ENCODE results near the gene FLNB.

Gene FLNB

GRCh38 chr3:58010562-58010961 lies 2.3 kb downstream of the FLNB start:
- peaks cover 0 to 2% of the 10 kb centered on the region in 2 donors for H3K36me3 ChIP-seq (ENCODE audit: control insufficient read depth in 2 of 2, insufficient read depth in 2 of 2, low read length in 2 of 2)

DNA sequence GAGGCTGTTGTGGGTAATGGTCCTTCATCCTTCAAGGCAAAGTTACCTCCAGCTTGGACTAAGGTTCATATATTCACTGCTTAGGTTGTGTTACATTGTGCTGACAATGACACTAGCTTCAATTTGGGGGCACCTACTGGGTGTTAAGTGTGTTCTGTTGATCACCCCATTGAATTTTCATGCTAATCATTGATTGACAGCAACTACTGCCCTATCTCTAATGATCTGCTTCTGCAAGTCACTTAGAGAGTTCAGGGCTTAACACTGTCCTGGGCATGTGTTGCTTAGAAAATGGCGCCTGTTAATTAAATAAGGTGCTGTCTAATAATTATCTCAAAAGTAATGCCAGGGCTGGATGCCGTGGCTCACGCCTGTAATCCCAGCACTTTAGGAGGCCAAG lies 3.4 kb downstream of the FLNB start:
- peaks cover 0 to 2% of the 10 kb centered on the region in 2 donors for H3K36me3 ChIP-seq (ENCODE audit: control insufficient read depth in 2 of 2, insufficient read depth in 2 of 2, low read length in 2 of 2)
- H3K9me3 ChIP-seq (ENCODE audit: control insufficient read depth in 2 of 2, low read length in 2 of 2), result no peaks in the 10 kb centered on the region
- H3K27ac ChIP-seq (ENCODE audit: low read length), result no peak overlapping the region
- no peaks in the 10 kb centered on the region for H3K27me3 ChIP-seq (ENCODE audit: control insufficient read depth in 1 of 2, insufficient read depth in 2 of 2, low read length in 2 of 2)
- no peak overlapping the region for H3K4me3 ChIP-seq (ENCODE audit: low read length in 2 of 2)
- no peak overlapping the region for H3K9ac ChIP-seq (ENCODE audit: low read length in 2 of 2)
- H3K4me1 ChIP-seq (ENCODE audit: control insufficient read depth, insufficient read depth, low read length), result peaks cover 49% of the 10 kb centered on the region

More at GRCh38 chr3:58010562-58010961, 2.3 kb downstream of the FLNB start:
- Histone ChIP-seq H3K9me3 (ENCODE audit: control insufficient read depth in 2 of 2, low read length in 2 of 2) (no peaks in the 10 kb centered on the region), H3K4me1 (ENCODE audit: control insufficient read depth, insufficient read depth, low read length) (peaks cover 49% of the 10 kb centered on the region), H3K4me3 (ENCODE audit: low read length in 2 of 2) (peak overlapping the region; percentile 37 to 100), H3K27me3 (ENCODE audit: control insufficient read depth in 1 of 2, insufficient read depth in 2 of 2, low read length in 2 of 2) (no peaks in the 10 kb centered on the region), H3K9ac (ENCODE audit: low read length in 2 of 2) (peak overlapping the region in 1 of 2 donors; percentile 47), H3K27ac (ENCODE audit: low read length) (peak overlapping the region; percentile 31)

DNA sequence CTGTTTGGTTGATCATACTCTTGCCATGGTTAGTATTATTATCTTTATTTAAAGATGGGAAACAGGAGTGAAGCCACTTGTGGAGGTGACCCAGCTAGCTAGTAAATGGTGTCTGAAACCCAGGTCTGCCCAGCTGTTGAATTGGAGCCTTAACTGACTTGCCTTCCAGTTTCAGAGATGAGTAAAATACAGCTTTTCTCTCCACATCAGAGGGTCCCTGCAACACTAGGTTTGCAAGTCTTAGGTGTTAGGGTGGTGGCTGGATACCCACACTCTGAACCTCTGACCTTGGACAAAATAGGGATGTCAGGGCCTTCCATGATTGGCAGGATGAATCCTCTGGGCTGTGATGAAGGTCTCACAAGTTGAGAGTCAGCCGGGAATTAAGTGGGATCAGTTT lies 4.1 kb downstream of the FLNB start:
- no peaks in the 10 kb centered on the region for H3K9me3 ChIP-seq (ENCODE audit: control insufficient read depth in 2 of 2, low read length in 2 of 2)
- no peaks in the 10 kb centered on the region for H3K27me3 ChIP-seq (ENCODE audit: control insufficient read depth in 1 of 2, insufficient read depth in 2 of 2, low read length in 2 of 2)
- H3K27ac ChIP-seq (ENCODE audit: low read length), result peak overlapping the region; percentile 6
- no peak overlapping the region for H3K9ac ChIP-seq (ENCODE audit: low read length in 2 of 2)
- H3K36me3 ChIP-seq (ENCODE audit: control insufficient read depth in 2 of 2, insufficient read depth in 2 of 2, low read length in 2 of 2), result peaks cover 0 to 2% of the 10 kb centered on the region in 2 donors
- H3K4me1 ChIP-seq (ENCODE audit: control insufficient read depth, insufficient read depth, low read length), result peaks cover 49% of the 10 kb centered on the region
- H3K4me3 ChIP-seq (ENCODE audit: low read length in 2 of 2), result no peak overlapping the region

GRCh38 chr3:58013099-58013498 lies 4.9 kb downstream of the FLNB start:
- H3K27me3 ChIP-seq (ENCODE audit: control insufficient read depth in 1 of 2, insufficient read depth in 2 of 2, low read length in 2 of 2), result no peaks in the 10 kb centered on the region
- H3K27ac ChIP-seq (ENCODE audit: low read length), result peak overlapping the region; percentile 6
- H3K36me3 ChIP-seq (ENCODE audit: control insufficient read depth in 2 of 2, insufficient read depth in 2 of 2, low read length in 2 of 2), result peaks cover 0 to 2% of the 10 kb centered on the region in 2 donors
- no peak overlapping the region for H3K9ac ChIP-seq (ENCODE audit: low read length in 2 of 2)
- H3K9me3 ChIP-seq (ENCODE audit: control insufficient read depth in 2 of 2, low read length in 2 of 2), result no peaks in the 10 kb centered on the region
- no peak overlapping the region for H3K4me3 ChIP-seq (ENCODE audit: low read length in 2 of 2)
- H3K4me1 ChIP-seq (ENCODE audit: control insufficient read depth, insufficient read depth, low read length), result peaks cover 49% of the 10 kb centered on the region

- peak overlapping the region; percentile 20 to 29 for H3K4me3 ChIP-seq (ENCODE audit: low read length in 2 of 2)
- peak overlapping the region; percentile 11 to 21 for H3K9ac ChIP-seq (ENCODE audit: low read length in 2 of 2)
Observed at GRCh38 chr3:58013973-58014649, 5.9 kb downstream of the FLNB start.

DNA sequence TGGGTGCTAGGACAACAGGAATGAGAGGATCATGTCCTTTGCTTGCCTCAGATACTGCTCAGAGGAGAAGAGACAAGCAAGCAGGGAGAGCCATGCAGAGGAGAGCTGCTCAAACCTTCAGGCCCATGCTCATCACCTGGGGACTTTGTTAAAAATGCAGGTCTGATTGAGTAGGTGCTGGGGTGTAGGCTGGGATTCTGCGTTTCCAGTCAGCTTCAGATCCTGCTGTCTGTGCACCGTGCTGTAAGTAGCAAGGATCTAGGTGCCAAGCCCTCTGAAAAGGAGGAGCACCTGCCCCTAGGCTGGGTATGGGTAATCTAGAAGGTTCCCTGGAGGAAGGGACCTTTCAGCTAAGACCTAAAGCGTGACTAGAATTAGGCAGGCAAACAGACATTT lies 7.3 kb downstream of the FLNB start:
- Histone ChIP-seq H3K27ac (ENCODE audit: low read length) (no peak overlapping the region), H3K27me3 (ENCODE audit: control insufficient read depth in 1 of 2, insufficient read depth in 2 of 2, low read length in 2 of 2) (no peaks in the 10 kb centered on the region), H3K4me3 (ENCODE audit: low read length in 2 of 2) (no peak overlapping the region), H3K9ac (ENCODE audit: low read length in 2 of 2) (no peak overlapping the region), H3K9me3 (ENCODE audit: control insufficient read depth in 2 of 2, low read length in 2 of 2) (no peaks in the 10 kb centered on the region), H3K36me3 (ENCODE audit: control insufficient read depth in 2 of 2, insufficient read depth in 2 of 2, low read length in 2 of 2) (peaks cover 0 to 2% of the 10 kb centered on the region in 2 donors), H3K4me1 (ENCODE audit: control insufficient read depth, insufficient read depth, low read length) (peaks cover 47% of the 10 kb centered on the region)

More at GRCh38 chr3:58013973-58014649, 5.9 kb downstream of the FLNB start:
- H3K4me1 ChIP-seq (ENCODE audit: control insufficient read depth, insufficient read depth, low read length), result peaks cover 47% of the 10 kb centered on the region
- H3K27me3 ChIP-seq (ENCODE audit: control insufficient read depth in 1 of 2, insufficient read depth in 2 of 2, low read length in 2 of 2), result no peaks in the 10 kb centered on the region
- H3K9me3 ChIP-seq (ENCODE audit: control insufficient read depth in 2 of 2, low read length in 2 of 2), result no peaks in the 10 kb centered on the region
- peaks cover 0 to 2% of the 10 kb centered on the region in 2 donors for H3K36me3 ChIP-seq (ENCODE audit: control insufficient read depth in 2 of 2, insufficient read depth in 2 of 2, low read length in 2 of 2)
- peak overlapping the region; percentile 60 for H3K27ac ChIP-seq (ENCODE audit: low read length)

DNA sequence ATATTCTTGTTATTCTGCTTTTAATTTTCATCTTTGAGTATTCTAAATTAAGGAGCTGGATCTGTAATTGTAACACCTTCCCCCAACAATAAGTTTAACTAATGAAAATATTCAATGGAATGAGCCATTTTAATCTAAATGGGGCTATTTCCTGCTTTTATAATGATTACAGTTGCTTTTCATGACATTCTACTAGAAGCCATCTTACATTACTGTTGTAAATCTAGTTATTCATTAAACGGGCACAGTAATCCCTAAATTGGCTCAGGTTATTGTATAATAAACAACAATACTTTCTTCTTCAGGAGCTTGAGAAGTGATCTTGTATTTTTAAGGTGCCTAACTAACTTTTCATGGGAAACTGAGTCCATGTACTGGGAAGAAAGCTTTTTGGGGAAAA lies 8.5 kb downstream of the FLNB start:
- H3K9me3 ChIP-seq (ENCODE audit: control insufficient read depth in 2 of 2, low read length in 2 of 2), result no peaks in the 10 kb centered on the region
- peaks cover 50% of the 10 kb centered on the region for H3K4me1 ChIP-seq (ENCODE audit: control insufficient read depth, insufficient read depth, low read length)
- no peaks in the 10 kb centered on the region for H3K27me3 ChIP-seq (ENCODE audit: control insufficient read depth in 1 of 2, insufficient read depth in 2 of 2, low read length in 2 of 2)
- H3K27ac ChIP-seq (ENCODE audit: low read length), result no peak overlapping the region
- H3K9ac ChIP-seq (ENCODE audit: low read length in 2 of 2), result no peak overlapping the region
- no peak overlapping the region for H3K4me3 ChIP-seq (ENCODE audit: low read length in 2 of 2)
- H3K36me3 ChIP-seq (ENCODE audit: control insufficient read depth in 2 of 2, insufficient read depth in 2 of 2, low read length in 2 of 2), result peaks cover 0 to 2% of the 10 kb centered on the region in 2 donors

DNA sequence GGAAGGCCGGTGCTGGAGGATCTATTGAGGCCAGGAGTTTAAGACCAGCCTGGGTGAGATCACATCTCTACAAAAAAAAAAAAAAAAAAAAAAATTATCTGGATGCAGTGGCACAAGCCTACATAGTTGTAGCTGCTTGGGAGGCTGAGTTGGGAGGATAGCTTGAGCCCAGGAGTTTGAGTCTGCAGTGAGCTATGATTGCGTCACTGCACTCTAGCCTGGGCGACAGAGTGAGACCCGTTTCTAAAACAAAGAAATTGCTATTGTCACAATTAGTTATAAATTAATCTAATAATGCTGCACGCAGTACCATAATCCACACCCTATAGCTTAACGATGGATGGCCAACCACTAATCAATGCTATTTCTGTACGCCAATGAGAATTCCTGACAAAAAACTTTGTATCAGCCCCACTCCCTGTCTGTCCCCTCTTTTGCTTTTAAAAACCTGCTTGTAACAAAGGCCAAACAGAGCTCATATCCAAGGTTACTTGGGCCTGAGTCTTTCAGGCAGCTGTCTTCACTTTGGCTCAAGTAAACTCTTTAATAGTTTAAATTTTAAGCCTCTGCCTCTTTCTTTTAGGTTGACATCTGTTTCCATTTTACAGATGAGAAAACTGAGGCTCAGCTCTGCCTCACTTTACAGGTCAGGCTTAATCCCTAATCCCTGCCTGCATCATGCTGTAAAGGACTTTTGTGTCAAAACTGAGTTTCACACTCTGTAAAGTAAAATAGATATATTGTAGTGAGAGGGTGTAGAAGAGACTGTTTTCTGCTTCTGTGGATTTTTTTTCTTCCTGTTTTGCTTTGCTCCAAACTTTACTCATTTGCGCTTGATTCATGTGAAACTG lies 10.9 kb downstream of the FLNB start:
- Histone ChIP-seq H3K9ac (ENCODE audit: low read length in 2 of 2) (no peak overlapping the region), H3K4me1 (ENCODE audit: control insufficient read depth, insufficient read depth, low read length) (peaks cover 40% of the 10 kb centered on the region), H3K4me3 (ENCODE audit: low read length in 2 of 2) (no peak overlapping the region), H3K27ac (ENCODE audit: low read length) (no peak overlapping the region), H3K9me3 (ENCODE audit: control insufficient read depth in 2 of 2, low read length in 2 of 2) (no peaks in the 10 kb centered on the region), H3K36me3 (ENCODE audit: control insufficient read depth in 2 of 2, insufficient read depth in 2 of 2, low read length in 2 of 2) (peaks cover 0 to 2% of the 10 kb centered on the region in 2 donors), H3K27me3 (ENCODE audit: control insufficient read depth in 1 of 2, insufficient read depth in 2 of 2, low read length in 2 of 2) (no peaks in the 10 kb centered on the region)

DNA sequence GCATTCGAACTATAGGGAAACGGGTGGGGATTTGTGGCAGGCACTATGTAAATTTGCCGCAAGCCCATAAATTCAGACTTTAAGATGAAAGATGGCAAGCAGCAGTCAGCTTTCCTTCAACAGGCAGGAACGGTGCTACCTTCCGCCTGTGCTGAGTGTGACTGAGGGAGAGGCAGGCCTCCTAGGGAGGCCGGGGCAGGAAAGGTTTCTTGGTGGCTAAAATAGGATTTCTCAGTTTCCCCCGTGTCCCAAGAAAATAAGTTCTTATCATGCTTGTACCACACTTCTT lies 12.5 kb downstream of the FLNB start:
- Histone ChIP-seq H3K9ac (ENCODE audit: low read length in 2 of 2) (peak overlapping the region in 1 of 2 donors; percentile 7), H3K4me1 (ENCODE audit: control insufficient read depth, insufficient read depth, low read length) (peaks cover 38% of the 10 kb centered on the region), H3K4me3 (ENCODE audit: low read length in 2 of 2) (no peak overlapping the region), H3K36me3 (ENCODE audit: control insufficient read depth in 2 of 2, insufficient read depth in 2 of 2, low read length in 2 of 2) (no peaks in the 10 kb centered on the region), H3K27ac (ENCODE audit: low read length) (no peak overlapping the region), H3K27me3 (ENCODE audit: control insufficient read depth in 1 of 2, insufficient read depth in 2 of 2, low read length in 2 of 2) (no peaks in the 10 kb centered on the region), H3K9me3 (ENCODE audit: control insufficient read depth in 2 of 2, low read length in 2 of 2) (no peaks in the 10 kb centered on the region)

DNA sequence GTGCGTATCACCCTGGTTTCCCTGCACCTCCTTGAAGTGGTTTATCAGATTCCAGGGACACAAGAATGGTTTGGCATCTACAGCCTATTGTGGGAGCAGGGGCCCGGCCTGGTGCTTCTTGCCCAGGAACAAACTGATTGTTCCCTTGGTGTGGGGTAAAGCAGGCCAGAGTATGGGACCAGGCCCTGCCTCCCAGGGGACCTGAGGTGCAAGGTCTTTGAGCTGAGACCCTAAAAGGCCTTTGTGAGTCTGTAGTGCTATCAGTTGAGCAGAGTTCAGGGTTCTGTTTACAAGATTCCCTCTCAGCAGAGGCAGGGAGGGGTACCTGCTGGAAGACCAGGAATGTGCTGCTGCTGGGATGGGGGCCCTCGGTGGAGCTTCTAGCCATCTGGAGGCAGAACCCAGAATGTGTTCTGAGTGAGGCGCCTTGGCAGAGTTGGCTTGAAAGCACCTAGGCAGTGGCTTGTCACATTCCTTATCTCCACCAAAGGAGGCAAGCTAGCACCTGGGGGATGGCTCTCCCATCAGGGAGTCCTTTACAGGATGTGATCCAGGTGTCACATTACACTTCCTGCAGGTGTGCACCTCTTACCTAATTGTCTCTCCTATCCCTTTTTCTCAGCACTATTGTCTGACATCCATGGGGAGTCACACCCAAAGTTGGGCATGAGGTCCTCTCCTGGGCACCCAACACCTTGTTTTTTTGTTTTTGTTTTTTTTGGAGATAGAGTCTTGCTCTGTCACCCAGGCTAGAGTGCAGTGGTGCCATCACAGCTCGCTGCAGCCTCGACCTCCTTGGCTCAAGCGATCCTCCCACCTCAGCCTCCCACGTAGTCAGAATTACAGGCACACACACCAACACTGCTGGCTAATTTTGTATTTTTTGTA lies 13.1 kb downstream of the FLNB start:
- H3K9me3 ChIP-seq (ENCODE audit: control insufficient read depth in 2 of 2, low read length in 2 of 2), result no peaks in the 10 kb centered on the region
- no peak overlapping the region for H3K27ac ChIP-seq (ENCODE audit: low read length)
- no peaks in the 10 kb centered on the region for H3K27me3 ChIP-seq (ENCODE audit: control insufficient read depth in 1 of 2, insufficient read depth in 2 of 2, low read length in 2 of 2)
- no peaks in the 10 kb centered on the region for H3K36me3 ChIP-seq (ENCODE audit: control insufficient read depth in 2 of 2, insufficient read depth in 2 of 2, low read length in 2 of 2)
- H3K4me3 ChIP-seq (ENCODE audit: low read length in 2 of 2), result no peak overlapping the region
- peaks cover 44% of the 10 kb centered on the region for H3K4me1 ChIP-seq (ENCODE audit: control insufficient read depth, insufficient read depth, low read length)
- no peak overlapping the region for H3K9ac ChIP-seq (ENCODE audit: low read length in 2 of 2)

Measured in stomach smooth muscle (tissue), 2 donors.